ENCODE results near the gene SETBP1.

GRCh38 chr18:44866103-44866502 lies 185.4 kb downstream of the SETBP1 start:
- TF ChIP-seq CTCF (IDR thresholded peaks at IDR 0.05) (no peak), POLR2AphosphoS5 (IDR thresholded peaks at IDR 0.05; ENCODE audit: low read depth, low read length) (no peak), REST (IDR thresholded peaks at IDR 0.05; ENCODE audit: insufficient read depth in 1 of 2, low read depth in 2 of 2, low read length in 1 of 2) (no peak), SIN3A (IDR thresholded peaks at IDR 0.05; ENCODE audit: borderline replicate concordance, insufficient read depth, low read depth, low read length) (no peak), TCF7L2 (IDR thresholded peaks at IDR 0.05; ENCODE audit: low read depth, low read length) (no peak)
